K562 (cell line): ENCODE data around the gene TTL.
"Not testable (repeated sequence)": the region's sequence is repeated elsewhere in the genome, so short reads cannot be mapped to it uniquely, and the experiment has no call there.

Source experiments
- BRD9 ChIP-seq: fragments of 450-650 bp; IDR thresholded peaks from 2 replicates; pipeline ENCODE4 v1.6.1; 2018; ENCODE audit warnings: low read depth; ENCODE audit not compliant: partially characterized antibody
- ETV6 ChIP-seq, 3 experiments: fragments of 150-350 bp in 1 of 3; sonication (generic) in 1 of 3; formaldehyde crosslinking in 1 of 3; IDR thresholded peaks; 2 replicates each; pipeline versions ENCODE4 v1.6.1 to v1.8.0; 2014 to 2022; ENCODE audit warnings: borderline replicate concordance in 2 of 3, low read depth in 2 of 3, antibody characterized with exemption in 1 of 3, low read length in 1 of 3, mild to moderate bottlenecking in 1 of 3, missing genetic modification reagents in 1 of 3
- JUN ChIP-seq, 2 experiments: sonication (generic) in 1 of 2; formaldehyde crosslinking in 1 of 2; IDR thresholded peaks; 2 replicates each; pipeline versions ENCODE4 v1.6.1 to v1.8.0; 2012 to 2022; ENCODE audit warnings: borderline replicate concordance in 2 of 2, mild to moderate bottlenecking in 2 of 2, improper control_type of control experiment in 1 of 2, low read depth in 1 of 2, low read length in 1 of 2, missing genetic modification reagents in 1 of 2
- KDM4B ChIP-seq, 2 experiments: fragments of 450-650 bp in 1 of 2; sonication (generic) in 1 of 2; IDR thresholded peaks; 2 replicates each; pipeline ENCODE4 v1.6.1; 2016 to 2017; ENCODE audit warnings: borderline replicate concordance in 2 of 2, antibody characterized with exemption in 1 of 2, low read depth in 1 of 2, mild to moderate bottlenecking in 1 of 2
- TBL1XR1 ChIP-seq, 2 experiments: IDR thresholded peaks; 2 replicates each; pipeline ENCODE4 v1.6.1; 2012; ENCODE audit warnings: improper control_type of control experiment in 2 of 2, low read length in 2 of 2, mild to moderate bottlenecking in 1 of 2

- TF ChIP-seq ETV6 (IDR thresholded peaks at IDR 0.05; ENCODE audit: borderline replicate concordance in 1 of 2, low read depth in 2 of 2, low read length in 1 of 2); ETV6 (CRISPR knock-in tag; IDR thresholded peaks at IDR 0.05; ENCODE audit: borderline replicate concordance); BRD9; KDM4B (IDR thresholded peaks at IDR 0.05; ENCODE audit: borderline replicate concordance in 2 of 2, low read depth in 1 of 2); JUN (IDR thresholded peaks at IDR 0.05; ENCODE audit: borderline replicate concordance, low read depth, low read length); JUN (CRISPR knock-in tag; IDR thresholded peaks at IDR 0.05; ENCODE audit: borderline replicate concordance); TBL1XR1 (IDR thresholded peaks at IDR 0.05; ENCODE audit: low read length in 2 of 2): not testable (repeated sequence)
These were observed 43.2 kb upstream of the TTL start for GRCh38 chr2:112438603-112439261.
